ENCODE data around the gene NDC80. TPM values are rescaled to one million over a fixed set of nuclear protein-coding genes. Genes with fewer than 3 reads are reported as not detected.

Gene NDC80
- total and polyA plus RNA-seq, 9 of the 15 experiments (the other 6 are each of a cell fraction or from before 2014, with no cell fraction given), result 65.2 to 97.9 (median 83.3) TPM

DNA sequence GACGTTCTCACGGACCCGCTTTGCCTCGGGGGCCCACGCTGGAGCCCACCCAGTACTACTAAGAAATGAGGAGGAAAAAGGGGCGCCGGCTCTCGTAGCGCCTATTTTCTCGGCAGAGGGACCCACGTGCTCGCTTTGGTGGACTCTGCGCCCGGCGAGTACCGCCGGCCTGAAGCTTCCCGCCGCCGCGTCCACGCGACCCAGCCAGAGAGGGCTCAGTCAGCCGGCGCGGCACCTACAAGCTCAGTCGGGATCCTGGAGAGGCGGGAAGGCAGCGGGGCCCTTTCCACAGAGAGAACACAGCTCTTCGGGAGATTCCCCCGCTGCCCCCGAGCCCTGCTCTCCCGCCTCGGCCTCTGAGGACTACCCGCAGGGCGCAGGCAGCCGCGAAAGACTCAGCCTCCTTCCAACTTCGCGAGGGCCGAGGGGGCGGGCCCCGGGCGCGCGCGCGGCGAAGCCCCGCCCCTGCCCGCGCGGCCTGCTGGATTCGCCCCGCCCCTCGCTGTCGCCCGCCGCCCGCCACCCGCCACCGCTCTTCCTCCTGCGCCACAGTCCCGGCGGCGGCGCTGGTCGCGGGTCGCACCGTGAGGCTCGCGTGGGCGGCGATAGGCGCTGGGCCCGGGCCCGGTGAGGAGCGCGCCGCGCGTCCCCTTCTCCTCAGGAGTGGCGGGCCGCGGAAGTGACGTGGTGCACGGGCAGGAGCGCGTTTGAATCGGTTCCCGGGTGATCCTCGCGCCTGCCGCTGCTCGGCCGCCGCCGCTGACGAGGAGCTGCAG is 84.0 kb downstream of the NDC80 start, which contains the start of gene SMCHD1 (continued):
- TF ChIP-seq, protein P1, sequence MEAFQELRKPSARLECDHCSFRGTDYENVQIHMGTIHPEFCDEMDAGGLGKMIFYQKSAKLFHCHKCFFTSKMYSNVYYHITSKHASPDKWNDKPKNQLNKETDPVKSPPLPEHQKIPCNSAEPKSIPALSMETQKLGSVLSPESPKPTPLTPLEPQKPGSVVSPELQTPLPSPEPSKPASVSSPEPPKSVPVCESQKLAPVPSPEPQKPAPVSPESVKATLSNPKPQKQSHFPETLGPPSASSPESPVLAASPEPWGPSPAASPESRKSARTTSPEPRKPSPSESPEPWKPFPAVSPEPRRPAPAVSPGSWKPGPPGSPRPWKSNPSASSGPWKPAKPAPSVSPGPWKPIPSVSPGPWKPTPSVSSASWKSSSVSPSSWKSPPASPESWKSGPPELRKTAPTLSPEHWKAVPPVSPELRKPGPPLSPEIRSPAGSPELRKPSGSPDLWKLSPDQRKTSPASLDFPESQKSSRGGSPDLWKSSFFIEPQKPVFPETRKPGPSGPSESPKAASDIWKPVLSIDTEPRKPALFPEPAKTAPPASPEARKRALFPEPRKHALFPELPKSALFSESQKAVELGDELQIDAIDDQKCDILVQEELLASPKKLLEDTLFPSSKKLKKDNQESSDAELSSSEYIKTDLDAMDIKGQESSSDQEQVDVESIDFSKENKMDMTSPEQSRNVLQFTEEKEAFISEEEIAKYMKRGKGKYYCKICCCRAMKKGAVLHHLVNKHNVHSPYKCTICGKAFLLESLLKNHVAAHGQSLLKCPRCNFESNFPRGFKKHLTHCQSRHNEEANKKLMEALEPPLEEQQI (IDR thresholded peaks at IDR 0.05), result no peak
- no peak for TF ChIP-seq GTF3C2 (IDR thresholded peaks at IDR 0.05; ENCODE audit: borderline replicate concordance, extremely low read depth, insufficient read length)
- TF ChIP-seq LCOR (CRISPR knock-in tag; IDR thresholded peaks at IDR 0.05), result peak; percentile 60
- no peak for TF ChIP-seq MYNN (IDR thresholded peaks at IDR 0.05)
- no peak for TF ChIP-seq MYNN (CRISPR knock-in tag; IDR thresholded peaks at IDR 0.05)
- no peak for TF ChIP-seq NFIX (CRISPR knock-in tag; IDR thresholded peaks at IDR 0.05; ENCODE audit: low read depth)
- no peak for TF ChIP-seq KLF16 (IDR thresholded peaks at IDR 0.05)
- peak; percentile 92 for TF ChIP-seq CXXC5 (CRISPR knock-in tag; IDR thresholded peaks at IDR 0.05)
- TF ChIP-seq XRCC3 (IDR thresholded peaks at IDR 0.05), result no peak
- TF ChIP-seq KLF1 (tag; IDR thresholded peaks at IDR 0.05), result peak; percentile 54; the same call in 1 of the 2 replicates
- TF ChIP-seq NCOR1 (IDR thresholded peaks at IDR 0.05), result peak; percentile 41; the same call in 1 of the 2 replicates
- TF ChIP-seq, protein P2, sequence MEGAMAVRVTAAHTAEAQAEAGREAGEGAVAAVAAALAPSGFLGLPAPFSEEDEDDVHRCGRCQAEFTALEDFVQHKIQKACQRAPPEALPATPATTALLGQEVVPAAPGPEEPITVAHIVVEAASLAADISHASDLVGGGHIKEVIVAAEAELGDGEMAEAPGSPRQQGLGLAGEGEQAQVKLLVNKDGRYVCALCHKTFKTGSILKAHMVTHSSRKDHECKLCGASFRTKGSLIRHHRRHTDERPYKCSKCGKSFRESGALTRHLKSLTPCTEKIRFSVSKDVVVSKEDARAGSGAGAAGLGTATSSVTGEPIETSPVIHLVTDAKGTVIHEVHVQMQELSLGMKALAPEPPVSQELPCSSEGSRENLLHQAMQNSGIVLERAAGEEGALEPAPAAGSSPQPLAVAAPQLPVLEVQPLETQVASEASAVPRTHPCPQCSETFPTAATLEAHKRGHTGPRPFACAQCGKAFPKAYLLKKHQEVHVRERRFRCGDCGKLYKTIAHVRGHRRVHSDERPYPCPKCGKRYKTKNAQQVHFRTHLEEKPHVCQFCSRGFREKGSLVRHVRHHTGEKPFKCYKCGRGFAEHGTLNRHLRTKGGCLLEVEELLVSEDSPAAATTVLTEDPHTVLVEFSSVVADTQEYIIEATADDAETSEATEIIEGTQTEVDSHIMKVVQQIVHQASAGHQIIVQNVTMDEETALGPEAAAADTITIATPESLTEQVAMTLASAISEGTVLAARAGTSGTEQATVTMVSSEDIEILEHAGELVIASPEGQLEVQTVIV (CRISPR knock-in tag; IDR thresholded peaks at IDR 0.05; ENCODE audit: borderline replicate concordance), result no peak
- TF ChIP-seq NCOA6 (IDR thresholded peaks at IDR 0.05), result no peak
- peak; percentile 36; the same call in 1 of the 2 replicates for TF ChIP-seq ARID1B (IDR thresholded peaks at IDR 0.05)
- TF ChIP-seq BRD9 (IDR thresholded peaks at IDR 0.05; ENCODE audit: low read depth, partially characterized antibody), result no peak
- peak; percentile 72; the same call in 1 of the 2 replicates for TF ChIP-seq HNRNPL (IDR thresholded peaks at IDR 0.05; ENCODE audit: low read depth, low read length)
- TF ChIP-seq SREBF2 (CRISPR knock-in tag; IDR thresholded peaks at IDR 0.05), result no peak
- TF ChIP-seq PURB (CRISPR knock-in tag; IDR thresholded peaks at IDR 0.05; ENCODE audit: low read depth), result no peak
- 0 out of 2 replicates have a peak, but pooled peaks have one; percentile 25 for TF ChIP-seq ZNF23 (CRISPR knock-in tag; IDR thresholded peaks at IDR 0.05)
- TF ChIP-seq ZNF12 (CRISPR knock-in tag; IDR thresholded peaks at IDR 0.05), result no peak; the same call in 1 of the 2 replicates
- TF ChIP-seq CCAR2 (IDR thresholded peaks at IDR 0.05; ENCODE audit: low read depth, low read length), result no peak

All from K562 (cell line).